Activated CD4-positive, alpha-beta T cell treated with anti-CD3 and anti-CD28 coated beads, Interleukin-2, amount 10 ng/mL, durations not matched to agents 24 days and 14 days (primary cell): ENCODE data around the gene SKOR1. TPM values are rescaled to one million over a fixed set of nuclear protein-coding genes. Genes with fewer than 3 reads are reported as not detected.

ENCODE experiments used
- DNase-seq: peaks from one replicate; pipeline ENCODE4 v3.0.0; 2022
- H3K27ac Mint-ChIP-seq: one replicate; pipeline ENCODE4 v1.8.0; 2022; ENCODE audit warnings: mild to moderate bottlenecking, mixed read lengths
- H3K27me3 Mint-ChIP-seq: one replicate; pipeline ENCODE4 v1.8.0; 2022; ENCODE audit warnings: mixed read lengths
- H3K36me3 Mint-ChIP-seq: one replicate; pipeline ENCODE4 v1.8.0; 2022; ENCODE audit warnings: low read depth, mild to moderate bottlenecking, mixed read lengths
- H3K4me1 Mint-ChIP-seq: one replicate; pipeline ENCODE4 v1.8.0; 2021; ENCODE audit warnings: mixed read lengths
- H3K4me3 Mint-ChIP-seq: one replicate; pipeline ENCODE4 v1.8.0; 2022; ENCODE audit warnings: mild to moderate bottlenecking, moderate library complexity, mixed read lengths
- H3K9me3 Mint-ChIP-seq: one replicate; pipeline ENCODE4 v1.8.0; 2021; ENCODE audit warnings: mixed read lengths
- intact Hi-C: fragments of 100-400 bp; cut with micrococcal nuclease; formaldehyde crosslinking; loops from one replicate; pipeline ENCODE4 v1.15.1; 2023
- total RNA-seq: library from RNA; stranded (reverse); gene quantifications from 2 replicates; pipeline ENCODE4 v1.2.3, GENCODE V29; 2022

The SKOR1 gene
- total RNA-seq, 1 donor from 2014 or later: 0.09 TPM

DNA sequence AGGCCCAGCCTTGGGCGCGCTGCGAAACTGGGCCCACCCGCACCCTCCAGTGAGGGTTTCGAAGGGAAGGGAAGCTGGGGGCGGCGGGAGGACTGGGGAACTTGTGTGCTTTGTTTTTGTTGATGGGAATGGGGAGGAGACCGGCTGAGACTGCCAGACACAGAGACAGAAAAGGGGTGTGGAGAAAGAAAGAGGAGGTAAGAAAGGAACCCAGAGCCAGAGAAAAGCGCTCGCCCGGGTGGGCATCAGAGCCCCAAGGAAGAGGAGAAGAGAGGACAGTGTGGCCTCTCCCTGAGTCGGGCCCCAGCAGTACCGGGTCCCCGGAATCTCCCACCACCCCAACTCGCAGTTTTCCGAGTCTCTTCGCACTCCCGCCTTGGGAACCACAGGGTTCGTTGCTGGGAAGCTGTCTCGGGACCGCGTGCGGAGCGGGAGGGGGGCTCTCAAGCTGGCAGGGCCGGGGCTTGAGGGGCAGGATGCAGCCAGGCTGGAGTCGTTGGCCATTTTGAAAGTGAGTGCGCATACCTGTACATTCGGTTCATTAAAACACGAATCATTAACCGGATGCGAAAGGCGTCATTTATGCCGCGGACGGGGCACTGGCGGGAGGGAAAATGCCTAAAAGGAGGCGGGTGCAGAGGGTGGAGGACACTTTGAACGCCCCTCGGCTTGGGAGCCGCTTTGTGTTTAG lies 3.1 kb downstream of the SKOR1 start:
- H3K27ac Mint-ChIP-seq: peak overlapping the region; percentile 76
- no peak for DNase-seq
- H3K4me1 Mint-ChIP-seq: peaks cover 30% of the 10 kb centered on the region
- H3K4me3 Mint-ChIP-seq: peak overlapping the region; percentile 34
- peaks cover 74% of the 10 kb centered on the region for H3K27me3 Mint-ChIP-seq
- peaks cover 9% of the 10 kb centered on the region for H3K36me3 Mint-ChIP-seq
- intact Hi-C loops: no loop called here
- H3K9me3 Mint-ChIP-seq: no peaks in the 10 kb centered on the region

DNA sequence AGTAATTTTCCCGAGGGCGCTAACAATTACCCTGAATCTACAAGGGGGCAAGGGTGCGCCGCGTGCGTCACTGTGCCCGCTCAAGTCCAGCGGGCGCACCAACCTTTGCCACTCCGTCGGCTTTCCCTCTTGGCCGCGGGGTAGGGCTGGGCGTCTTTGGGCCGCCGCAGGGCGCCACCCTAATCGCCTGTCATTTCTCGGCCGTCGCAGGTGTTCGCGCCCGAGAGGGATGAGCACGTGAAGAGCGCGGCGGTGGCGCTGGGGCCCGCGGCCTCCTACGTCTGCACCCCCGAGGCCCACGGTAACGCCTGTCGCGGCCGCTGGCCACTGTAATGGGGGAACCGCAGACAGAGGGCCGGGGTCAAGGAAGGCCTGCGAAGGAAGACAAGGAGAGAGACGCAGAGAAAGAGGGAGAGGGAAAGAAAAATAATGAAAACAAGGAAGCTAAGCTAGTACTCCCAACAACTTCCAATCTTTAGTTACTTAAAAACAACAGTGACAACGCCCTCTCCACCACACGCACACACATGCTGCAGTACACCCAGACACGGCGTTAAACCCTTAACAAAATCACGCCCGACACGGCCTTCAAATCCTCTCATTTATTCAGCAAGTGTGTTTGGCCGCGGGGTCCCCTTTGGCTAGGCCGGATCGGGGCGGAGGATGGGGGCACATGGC lies 3.8 kb downstream of the SKOR1 start:
- Mint-ChIP-seq H3K27me3 (peaks cover 74% of the 10 kb centered on the region), H3K36me3 (peaks cover 8% of the 10 kb centered on the region), H3K4me1 (peaks cover 29% of the 10 kb centered on the region), H3K4me3 (no peak overlapping the region), H3K27ac (no peak overlapping the region), H3K9me3 (no peaks in the 10 kb centered on the region)
- DNase-seq: no peak
- intact Hi-C loops: no loop called here

DNA sequence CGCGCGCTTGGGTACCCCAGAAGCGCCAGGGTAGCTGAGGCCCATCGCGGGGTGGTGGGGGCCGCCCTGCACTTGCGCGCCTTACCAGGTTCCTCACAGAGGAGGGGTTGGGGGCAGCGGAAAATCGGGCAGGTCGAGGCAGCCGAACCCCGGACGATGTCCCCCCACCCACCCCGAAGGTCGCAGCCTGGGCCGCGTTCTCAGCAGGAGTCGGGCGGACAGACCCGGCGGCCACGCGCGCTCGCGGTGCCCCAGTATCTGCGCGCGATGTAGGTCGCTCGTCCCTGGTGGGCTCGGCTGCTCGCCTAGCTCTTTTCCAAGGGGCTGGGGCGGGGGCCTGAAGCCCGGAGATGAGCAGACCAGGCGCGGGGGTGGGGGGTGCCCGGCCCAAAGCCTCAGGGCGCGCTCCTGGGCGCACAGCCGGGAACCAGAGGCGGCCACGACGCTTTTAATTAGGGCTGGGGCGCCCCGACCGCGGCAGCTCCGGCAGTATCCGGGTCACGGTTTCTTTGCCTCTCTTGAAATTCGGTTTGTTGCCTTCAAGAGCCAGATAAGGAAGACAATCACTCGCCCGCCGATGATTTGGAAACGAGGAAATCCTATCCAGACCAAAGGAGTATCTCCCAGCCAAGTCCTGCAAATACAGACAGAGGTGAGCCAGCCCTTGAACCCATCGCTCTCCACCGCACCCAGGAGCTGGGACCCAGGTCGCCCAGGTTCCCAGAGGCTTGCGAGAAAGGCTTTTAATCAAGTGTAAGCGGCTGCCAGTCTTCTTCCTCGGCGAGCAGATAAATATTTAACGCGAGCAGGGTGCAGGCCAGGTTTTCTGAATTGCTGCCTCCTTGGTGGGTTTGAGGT lies 4.6 kb downstream of the SKOR1 start:
- Mint-ChIP-seq H3K9me3 (no peaks in the 10 kb centered on the region), H3K4me3 (no peak overlapping the region), H3K27me3 (peaks cover 74% of the 10 kb centered on the region), H3K4me1 (peaks cover 29% of the 10 kb centered on the region), H3K27ac (no peak overlapping the region), H3K36me3 (peaks cover 8% of the 10 kb centered on the region)
- no peak for DNase-seq
- intact Hi-C loops: loop anchor here (10.0 kb wide), 1 partner anchor 1125 kb away; the partner anchor contains the start of gene SMAD6

DNA sequence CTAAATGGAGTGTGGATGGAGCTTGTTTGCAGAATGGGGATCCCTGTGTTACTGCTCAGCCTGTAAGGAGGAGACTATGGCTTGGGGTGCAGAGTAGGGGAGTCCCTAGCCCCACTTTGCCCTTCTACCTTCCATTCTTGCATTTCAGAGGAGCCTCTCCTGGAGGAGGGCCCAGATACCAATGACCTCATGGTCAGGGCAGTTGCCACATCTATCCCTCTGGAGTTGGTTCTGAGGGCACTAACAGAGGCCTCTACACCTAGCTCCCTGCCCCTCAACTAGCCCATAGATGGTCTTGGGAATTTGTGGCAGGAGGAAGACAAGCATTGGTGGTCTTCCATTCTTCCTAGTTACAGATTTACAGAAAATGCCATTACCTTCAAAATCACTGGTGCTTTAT lies 6.1 kb downstream of the SKOR1 start:
- Mint-ChIP-seq H3K4me1 (peaks cover 28% of the 10 kb centered on the region), H3K9me3 (no peaks in the 10 kb centered on the region), H3K27ac (no peak overlapping the region), H3K27me3 (peaks cover 75% of the 10 kb centered on the region), H3K4me3 (no peak overlapping the region), H3K36me3 (peaks cover 4% of the 10 kb centered on the region)
- no peak for DNase-seq
- intact Hi-C loops: loop anchor here (10.0 kb wide), 1 partner anchor 1127 kb away; the partner anchor contains the start of gene SMAD6

DNA sequence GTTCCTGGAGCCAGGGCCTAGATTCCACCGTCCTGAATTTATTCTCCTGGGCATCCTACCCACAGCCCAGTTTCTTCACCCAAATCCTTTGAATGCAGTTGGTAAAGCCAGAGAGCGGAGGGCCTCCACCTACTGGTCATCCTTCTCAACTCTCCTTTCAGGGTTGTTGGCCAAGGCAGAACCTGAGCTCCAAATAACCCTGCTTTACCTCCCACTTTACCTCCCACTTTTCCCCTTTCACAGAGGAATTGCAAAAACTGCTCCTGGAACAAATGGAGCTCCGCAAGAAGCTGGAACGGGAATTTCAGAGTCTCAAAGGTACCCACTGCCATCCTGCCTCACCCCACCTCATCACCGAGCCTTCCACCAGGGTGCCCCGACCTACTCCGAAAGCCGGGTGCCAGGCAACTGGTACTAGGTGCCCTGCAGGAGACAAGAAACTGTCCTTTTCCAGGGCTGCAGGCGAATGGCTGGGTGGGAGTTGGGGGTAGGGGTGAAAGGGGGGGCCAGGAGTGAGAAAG lies 6.8 kb downstream of the SKOR1 start:
- peaks cover 80% of the 10 kb centered on the region for H3K27me3 Mint-ChIP-seq
- intact Hi-C loops: loop anchor here (10.0 kb wide), 1 partner anchor 1127 kb away; the partner anchor contains the start of gene SMAD6
- H3K36me3 Mint-ChIP-seq: peaks cover 2% of the 10 kb centered on the region
- peaks cover 29% of the 10 kb centered on the region for H3K4me1 Mint-ChIP-seq
- no peak for DNase-seq
- H3K27ac Mint-ChIP-seq: no peak overlapping the region
- H3K4me3 Mint-ChIP-seq: no peak overlapping the region
- no peaks in the 10 kb centered on the region for H3K9me3 Mint-ChIP-seq

DNA sequence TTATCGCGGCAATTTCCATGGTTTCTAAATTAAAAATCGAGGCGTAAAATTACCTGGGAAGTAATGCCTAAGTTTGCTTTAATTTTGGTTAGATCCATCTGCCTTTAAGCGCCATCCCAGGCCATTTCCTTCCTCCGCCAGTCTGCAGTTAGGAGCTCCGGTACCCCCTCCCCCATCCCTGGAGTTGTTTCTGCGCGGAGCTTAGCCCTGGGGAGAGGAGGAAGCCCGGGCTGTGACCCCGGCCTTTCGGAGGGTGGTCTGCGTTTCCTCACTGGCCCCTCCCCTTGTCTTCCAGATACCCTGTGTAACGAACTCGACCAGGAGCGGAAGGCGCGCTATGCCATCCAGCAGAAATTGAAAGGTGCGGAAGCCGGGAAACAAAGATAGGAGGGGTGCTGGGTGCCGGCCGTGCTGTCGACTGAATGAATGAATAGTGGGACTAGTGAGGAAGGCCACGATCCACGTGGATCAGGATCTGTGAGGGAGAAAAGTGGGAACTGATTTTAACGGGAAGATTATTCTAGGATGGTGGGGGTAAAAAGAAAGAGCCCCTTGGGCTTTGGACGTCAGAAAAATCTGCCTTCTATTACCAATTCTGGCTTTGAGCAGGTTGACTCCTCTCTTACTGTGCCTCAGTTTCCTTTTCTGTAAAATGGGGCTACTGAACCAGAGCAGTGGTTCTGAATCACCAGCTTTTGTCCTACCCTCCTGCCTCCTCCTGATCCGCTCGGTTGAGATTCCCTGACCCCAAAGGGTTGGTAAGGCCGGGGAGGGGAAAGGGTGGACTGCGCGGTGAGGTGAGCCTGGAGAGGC lies 7.8 kb downstream of the SKOR1 start:
- H3K9me3 Mint-ChIP-seq: no peaks in the 10 kb centered on the region
- intact Hi-C loops: loop anchor here (10.0 kb wide), 1 partner anchor 1128 kb away; the partner anchor contains the start of gene SMAD6
- peak overlapping the region; percentile 74 for H3K4me3 Mint-ChIP-seq
- H3K36me3 Mint-ChIP-seq: peaks cover 2% of the 10 kb centered on the region
- no peak overlapping the region for H3K27ac Mint-ChIP-seq
- H3K4me1 Mint-ChIP-seq: peaks cover 29% of the 10 kb centered on the region
- H3K27me3 Mint-ChIP-seq: peaks cover 87% of the 10 kb centered on the region
- no peak for DNase-seq

DNA sequence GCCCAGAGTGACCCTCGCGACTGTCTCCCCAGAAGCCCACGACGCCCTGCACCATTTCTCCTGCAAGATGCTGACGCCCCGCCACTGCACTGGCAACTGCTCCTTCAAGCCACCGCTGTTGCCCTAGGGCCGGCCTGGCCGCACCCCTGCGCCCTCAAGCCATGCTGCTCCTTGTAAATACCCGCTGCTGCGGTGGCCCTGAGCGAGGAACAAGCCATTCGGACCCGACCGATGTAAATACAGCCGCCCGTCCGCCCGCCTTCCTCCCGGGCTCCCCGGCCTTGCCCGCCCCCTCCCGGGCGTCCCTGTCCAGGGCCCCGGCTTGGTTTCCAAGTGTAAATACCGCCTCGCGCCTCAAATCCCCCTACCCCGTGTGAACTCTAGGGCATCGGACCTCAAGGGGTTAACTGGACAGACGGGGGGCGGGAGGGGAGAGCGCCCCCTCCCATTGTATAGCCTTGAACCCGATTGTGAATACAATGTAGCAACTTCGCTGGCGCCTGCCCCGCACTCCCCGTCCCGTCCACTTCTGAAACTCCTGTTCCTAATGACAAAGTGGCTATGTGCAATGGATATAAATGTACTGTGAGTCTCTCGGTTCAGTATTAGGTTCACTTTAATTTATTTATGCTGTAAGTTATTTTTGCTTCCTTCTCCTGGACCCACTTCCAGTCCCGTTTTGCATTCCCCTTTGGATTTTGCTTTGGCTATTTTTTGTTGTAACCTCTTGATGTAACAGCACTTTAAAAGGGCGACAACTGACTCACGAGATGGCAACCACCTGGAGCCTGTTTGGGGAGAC lies 8.6 kb downstream of the SKOR1 start:
- H3K36me3 Mint-ChIP-seq: no peaks in the 10 kb centered on the region
- peaks cover 84% of the 10 kb centered on the region for H3K27me3 Mint-ChIP-seq
- H3K4me3 Mint-ChIP-seq: peak overlapping the region; percentile 74
- intact Hi-C loops: loop anchor here (1.0 to 10.0 kb wide), 2 partner anchors 13 to 1129 kb away; partner anchors contain the start of gene SMAD6
- no peaks in the 10 kb centered on the region for H3K9me3 Mint-ChIP-seq
- peak overlapping the region; percentile 40 for H3K27ac Mint-ChIP-seq
- H3K4me1 Mint-ChIP-seq: peaks cover 28% of the 10 kb centered on the region
- DNase-seq: peak; percentile 83

DNA sequence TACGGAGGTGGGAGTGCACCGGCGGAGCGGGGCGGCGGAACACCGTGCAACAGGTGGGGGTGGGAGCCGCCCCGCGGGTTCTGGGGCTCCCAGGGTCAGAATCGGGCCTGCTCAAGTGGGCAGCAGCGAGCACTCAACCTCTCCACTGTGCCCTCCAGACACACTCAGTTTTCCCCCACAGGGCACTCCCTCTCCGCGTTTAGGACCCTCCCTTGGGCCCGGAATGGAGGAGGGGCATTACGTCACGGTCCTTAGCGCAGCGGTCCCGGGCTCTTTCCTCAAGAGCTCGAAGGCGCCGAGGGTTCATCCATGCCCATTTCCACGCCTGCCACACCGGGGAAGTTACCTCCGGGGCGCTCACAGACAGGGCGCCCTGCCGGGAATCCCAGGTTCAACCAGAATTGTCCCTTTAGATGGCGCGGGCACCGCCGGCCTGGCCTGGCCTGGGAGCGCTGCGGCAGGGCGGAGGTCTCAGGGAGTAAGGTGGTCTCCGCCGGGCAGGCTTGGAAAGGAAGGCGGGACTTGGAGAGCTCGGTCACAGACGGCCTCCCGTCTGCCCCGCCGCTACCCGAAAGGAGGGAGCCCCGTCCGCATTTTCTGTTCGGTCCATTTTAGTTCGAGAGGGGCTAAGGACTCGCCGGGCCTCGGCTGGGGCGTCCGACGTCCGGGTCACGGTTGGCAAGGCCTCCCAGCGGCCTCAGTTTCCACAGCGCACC lies 9.4 kb downstream of the SKOR1 start:
- Mint-ChIP-seq H3K4me3 (peak overlapping the region; percentile 74), H3K27me3 (peaks cover 80% of the 10 kb centered on the region), H3K27ac (no peak overlapping the region), H3K4me1 (peaks cover 29% of the 10 kb centered on the region), H3K9me3 (no peaks in the 10 kb centered on the region), H3K36me3 (no peaks in the 10 kb centered on the region)
- peak; percentile 67 for DNase-seq
- intact Hi-C loops: loop anchor here (1.0 to 10.0 kb wide), 4 partner anchors 13 to 1130 kb away; partner anchors contain the start of gene SMAD6

DNA sequence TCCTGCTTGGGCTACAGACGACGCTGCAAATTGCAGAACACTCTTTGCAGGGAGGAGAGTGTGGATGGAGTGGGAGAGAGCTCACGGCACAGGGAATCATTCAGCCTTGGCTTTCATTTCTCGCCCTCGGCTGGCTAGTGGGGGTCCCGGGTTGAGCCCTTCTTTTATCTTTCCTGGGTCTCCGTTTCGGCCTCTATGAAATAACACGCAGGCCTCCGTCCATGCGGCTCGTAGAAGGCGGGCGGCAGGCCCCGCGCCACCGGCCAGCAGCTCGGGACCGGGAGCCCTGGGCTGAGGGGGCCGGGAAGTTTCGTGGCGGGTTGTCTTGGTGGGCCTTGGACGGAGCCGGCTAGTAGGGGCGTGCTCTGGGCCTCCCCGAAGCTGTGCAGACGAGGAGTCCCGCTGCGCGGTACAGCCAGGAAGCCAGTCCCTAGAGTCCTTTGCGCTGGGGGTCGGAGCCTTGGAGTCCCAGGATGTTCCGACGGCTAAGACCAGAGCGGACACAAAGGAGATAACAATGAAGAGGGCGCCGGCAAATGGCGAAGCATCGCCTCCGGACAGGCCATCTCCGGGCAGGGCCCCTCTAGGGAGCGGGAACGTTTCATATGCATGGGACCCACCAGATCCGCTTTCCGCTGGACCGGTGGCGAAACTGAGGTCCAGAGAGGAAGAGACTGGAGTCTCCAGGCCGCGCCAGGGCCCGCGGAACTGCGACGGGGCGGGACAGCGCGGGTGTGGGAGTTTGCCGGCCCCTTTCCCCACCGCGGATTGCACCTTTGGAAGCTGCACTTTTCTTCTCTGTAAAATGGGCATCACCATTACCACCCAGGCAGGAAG lies 10.2 kb downstream of the SKOR1 start:
- intact Hi-C loops: loop anchor here (1.0 to 10.0 kb wide), 5 partner anchors 73 to 1131 kb away; partner anchors contain the start of gene SMAD6
- H3K4me3 Mint-ChIP-seq: peak overlapping the region; percentile 74
- H3K36me3 Mint-ChIP-seq: peaks cover 3% of the 10 kb centered on the region
- peaks cover 77% of the 10 kb centered on the region for H3K27me3 Mint-ChIP-seq
- no peak overlapping the region for H3K27ac Mint-ChIP-seq
- peak; percentile 73 for DNase-seq
- H3K9me3 Mint-ChIP-seq: no peaks in the 10 kb centered on the region
- peaks cover 33% of the 10 kb centered on the region for H3K4me1 Mint-ChIP-seq

DNA sequence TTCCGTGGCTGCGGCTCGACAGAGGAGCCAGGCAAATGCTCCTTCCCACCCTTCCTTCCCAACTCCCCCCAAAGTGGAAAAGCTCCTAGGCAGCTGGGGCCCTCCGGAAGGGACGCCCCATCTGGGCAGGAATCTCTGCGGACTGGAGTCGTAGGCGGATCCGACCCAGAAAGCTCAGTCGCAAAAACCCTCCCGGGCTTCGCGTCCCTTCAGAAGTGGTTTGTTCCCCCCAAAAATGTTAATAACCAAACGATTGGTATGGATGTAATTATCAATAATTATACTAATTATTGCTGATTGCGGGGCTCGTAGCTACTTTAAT lies 10.8 kb downstream of the SKOR1 start:
- no peak overlapping the region for H3K27ac Mint-ChIP-seq
- intact Hi-C loops: loop anchor here (1.0 to 10.0 kb wide), 5 partner anchors 74 to 1131 kb away; partner anchors contain the start of gene SMAD6
- no peak for DNase-seq
- peaks cover 34% of the 10 kb centered on the region for H3K4me1 Mint-ChIP-seq
- no peaks in the 10 kb centered on the region for H3K9me3 Mint-ChIP-seq
- H3K4me3 Mint-ChIP-seq: peak overlapping the region; percentile 74
- H3K27me3 Mint-ChIP-seq: peaks cover 71% of the 10 kb centered on the region
- peaks cover 3% of the 10 kb centered on the region for H3K36me3 Mint-ChIP-seq

DNA sequence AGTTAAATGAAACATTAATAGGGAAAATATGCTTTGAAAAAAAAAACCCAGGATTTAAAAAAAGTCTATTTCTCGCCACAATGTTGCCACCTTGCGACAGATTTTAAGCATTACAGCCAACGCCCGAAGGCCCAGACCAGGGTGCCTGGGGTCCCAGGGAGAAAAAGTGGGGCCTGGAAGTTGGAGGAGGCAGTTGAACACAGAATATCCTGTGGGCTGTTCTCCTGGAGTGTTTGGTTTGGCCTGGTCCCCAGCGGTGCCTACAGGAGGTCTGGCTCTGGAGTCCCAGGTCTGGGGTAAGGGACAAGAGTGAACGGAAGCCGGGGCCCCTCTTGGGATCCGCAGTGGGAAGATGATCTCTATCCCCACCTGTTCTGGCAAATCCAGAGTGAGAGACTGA lies 11.2 kb downstream of the SKOR1 start:
- peak; percentile 87 for DNase-seq
- no peak overlapping the region for H3K27ac Mint-ChIP-seq
- intact Hi-C loops: loop anchor here (1.0 to 10.0 kb wide), 5 partner anchors 74 to 1132 kb away; partner anchors contain the start of gene SMAD6
- H3K36me3 Mint-ChIP-seq: peaks cover 3% of the 10 kb centered on the region
- H3K27me3 Mint-ChIP-seq: peaks cover 68% of the 10 kb centered on the region
- peaks cover 38% of the 10 kb centered on the region for H3K4me1 Mint-ChIP-seq
- H3K9me3 Mint-ChIP-seq: no peaks in the 10 kb centered on the region
- H3K4me3 Mint-ChIP-seq: peak overlapping the region; percentile 74
